CD4-positive, alpha-beta memory T cell (primary cell): ENCODE results near the gene GABPB2. TPM values are rescaled to one million over a fixed set of nuclear protein-coding genes. Genes with fewer than 3 reads are reported as not detected.
A peak's percentile ranks its signal among the peaks of the same experiment; 100 is the strongest.

Source experiments
- CTCF ChIA-PET: fragments of 350-600 bp; sonication (Branson Sonifier 250); formaldehyde crosslinking; loops from one replicate; lab custom pipeline; 2021; ENCODE audit warnings: inconsistent platforms; ENCODE audit not compliant: partially characterized antibody; lab: Charles Lee
- POLR2A ChIA-PET: fragments of 350-600 bp; sonication (Branson Sonifier 250); formaldehyde crosslinking; loops from one replicate; lab custom pipeline; 2021; ENCODE audit not compliant: partially characterized antibody; lab: Charles Lee
- DNase-seq, 5 donors: peaks; one replicate each; pipeline versions ENCODE4 v3.0.0 to v3.0.0-alpha.2; 2020 to 2022; ENCODE audit warnings: mixed read lengths in 1 of 5
- H3K27ac ChIP-seq: one replicate; pipeline ENCODE4 v1.7.0; 2013; ENCODE audit warnings: low read depth, low read length
- H3K27me3 ChIP-seq: 2 replicates; pipeline ENCODE4 v1.7.0; 2013; ENCODE audit warnings: mild to moderate bottlenecking, low read length, moderate library complexity; ENCODE audit not compliant: insufficient read depth
- H3K36me3 ChIP-seq: 2 replicates; pipeline ENCODE4 v1.7.0; 2013; ENCODE audit warnings: mild to moderate bottlenecking, low read length, moderate library complexity; ENCODE audit not compliant: insufficient read depth
- H3K4me1 ChIP-seq: 2 replicates; pipeline ENCODE4 v1.7.0; 2013; ENCODE audit warnings: mild to moderate bottlenecking, low read length, moderate library complexity; ENCODE audit not compliant: insufficient read depth
- H3K4me3 ChIP-seq, 2 donors: one replicate each; pipeline ENCODE4 v1.7.0; 2013; ENCODE audit warnings: low read length in 2 of 2, mild to moderate bottlenecking in 1 of 2
- H3K9me3 ChIP-seq, 2 donors: one replicate each; pipeline ENCODE4 v1.7.0; 2013; ENCODE audit warnings: low read length in 2 of 2, control low read depth in 1 of 2; ENCODE audit not compliant: control insufficient read depth in 1 of 2
- H3K27ac Mint-ChIP-seq, 7 donors: one replicate each; pipeline ENCODE4 v1.8.0; 2020 to 2021; ENCODE audit warnings: mixed read lengths in 7 of 7, mild to moderate bottlenecking in 6 of 7, inconsistent platforms in 3 of 7, moderate library complexity in 3 of 7
- H3K27me3 Mint-ChIP-seq, 2 donors: one replicate each; pipeline ENCODE4 v1.8.0; 2020 to 2021; ENCODE audit warnings: mixed read lengths in 2 of 2
- H3K36me3 Mint-ChIP-seq, 2 donors: one replicate each; pipeline ENCODE4 v1.8.0; 2020 to 2021; ENCODE audit warnings: mixed read lengths in 2 of 2, inconsistent platforms in 1 of 2, mild to moderate bottlenecking in 1 of 2
- H3K4me1 Mint-ChIP-seq, 4 donors: one replicate each; pipeline ENCODE4 v1.8.0; 2020 to 2021; ENCODE audit warnings: mixed read lengths in 4 of 4, mild to moderate bottlenecking in 1 of 4
- H3K4me3 Mint-ChIP-seq, 8 donors: one replicate each; pipeline ENCODE4 v1.8.0; 2020 to 2021; ENCODE audit warnings: mixed read lengths in 8 of 8, mild to moderate bottlenecking in 7 of 8, moderate library complexity in 6 of 8, inconsistent platforms in 3 of 8
- H3K9me3 Mint-ChIP-seq, 8 donors: one replicate each; pipeline ENCODE4 v1.8.0; 2020 to 2021; ENCODE audit warnings: mixed read lengths in 8 of 8, mild to moderate bottlenecking in 5 of 8, inconsistent platforms in 3 of 8, moderate library complexity in 1 of 8
- intact Hi-C: fragments of 100-400 bp; cut with micrococcal nuclease; formaldehyde crosslinking; loops from one replicate; pipeline ENCODE4 v1.15.1; 2023
- polyA plus RNA-seq, 2 donors: library from polyadenylated mRNA; unstranded; fragments of 300-500 nt; fragmentation: Illumina TruSeq; gene quantifications; one replicate each; pipeline ENCODE4 v1.2.3, GENCODE V29; 2021
- total RNA-seq, 2 experiments: library from RNA; stranded (reverse); gene quantifications; one replicate each; pipeline ENCODE4 v1.2.3, GENCODE V29; 2021

The GABPB2 gene
- total and polyA plus RNA-seq, 4 experiments from 2014 or later, result 4.9 to 42.8 (median 25.5) TPM

DNA sequence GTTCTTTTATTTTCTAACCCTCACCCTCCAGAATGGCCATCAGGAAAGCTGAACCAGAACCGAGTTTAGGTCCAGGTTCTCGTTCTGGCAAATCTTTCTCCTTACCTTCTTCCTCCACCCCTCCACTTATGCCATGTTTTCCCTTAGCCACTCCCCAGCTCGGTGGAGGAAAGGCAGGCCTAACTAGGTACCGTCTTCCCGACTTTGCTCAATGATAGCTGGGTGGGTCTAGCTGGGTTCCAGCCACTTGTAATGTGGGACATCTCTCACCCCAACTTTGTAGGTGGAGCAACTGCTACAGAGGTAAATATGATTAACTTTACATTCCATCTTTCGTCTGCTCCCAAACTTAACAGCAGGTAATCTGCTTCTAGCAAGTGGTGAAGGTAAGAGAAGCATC, 33.5 kb upstream of the GABPB2 start:
- peak overlapping the region in 3 of 7 donors; percentile 19 to 72 (median 34) for H3K27ac Mint-ChIP-seq
- no peak overlapping the region for H3K4me3 Mint-ChIP-seq
- H3K9me3 Mint-ChIP-seq, result no peaks in the 10 kb centered on the region
- H3K27ac ChIP-seq, result no peak overlapping the region
- H3K36me3 Mint-ChIP-seq, result peaks cover 22 to 24% of the 10 kb centered on the region in 2 donors
- no peak for DNase-seq
- H3K4me1 ChIP-seq, result no peaks in the 10 kb centered on the region
- H3K27me3 Mint-ChIP-seq, result no peaks in the 10 kb centered on the region
- H3K4me1 Mint-ChIP-seq, result peaks cover 0 to 8% (median 6%) of the 10 kb centered on the region in 4 donors
- CTCF ChIA-PET, result interaction anchor here (0.7 kb wide), 1 partner anchor 10 kb away, joined by 3 read pairs; no protein-coding TSS in a partner anchor
- intact Hi-C loops, result no loop called here
- no peak overlapping the region for H3K4me3 ChIP-seq
- no peaks in the 10 kb centered on the region for H3K27me3 ChIP-seq
- POLR2A ChIA-PET, result interaction anchor here (1.0 to 2.3 kb wide), 5 partner anchors 9 to 22 kb away, joined by 3 to 7 read pairs (median 6); partner anchors contain the start of genes C1orf56 and CDC42SE1
- H3K36me3 ChIP-seq, result peaks cover 14% of the 10 kb centered on the region
- H3K9me3 ChIP-seq, result no peaks in the 10 kb centered on the region

DNA sequence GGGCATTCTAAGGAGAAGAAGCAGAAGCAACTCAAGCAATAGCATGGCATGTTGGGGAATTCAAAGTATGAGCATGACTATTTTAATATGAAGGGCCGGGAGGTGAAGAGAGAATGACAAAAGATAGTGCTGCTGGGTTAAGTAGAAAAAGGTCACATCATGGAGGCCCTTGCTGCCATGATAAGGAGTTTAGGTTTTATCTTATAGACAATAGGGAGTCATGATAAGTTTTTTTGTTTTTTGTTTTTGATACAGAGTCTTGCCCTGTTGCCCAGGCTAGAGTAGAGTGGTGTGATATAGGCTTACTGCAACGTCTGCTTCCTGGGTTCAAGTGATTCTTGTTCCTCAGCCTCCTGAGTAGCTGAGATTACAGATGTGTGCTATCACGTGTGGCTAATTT, 31.0 kb upstream of the GABPB2 start:
- peaks cover 13 to 23% (median 16%) of the 10 kb centered on the region in 4 donors for H3K4me1 Mint-ChIP-seq
- DNase-seq, result no peak
- H3K27ac ChIP-seq, result no peak overlapping the region
- no peaks in the 10 kb centered on the region for H3K9me3 Mint-ChIP-seq
- intact Hi-C loops, result no loop called here
- no peaks in the 10 kb centered on the region for H3K9me3 ChIP-seq
- peak overlapping the region in 1 of 7 donors; percentile 36 for H3K27ac Mint-ChIP-seq
- no peak overlapping the region for H3K4me3 ChIP-seq
- H3K36me3 ChIP-seq, result peaks cover 4% of the 10 kb centered on the region
- H3K36me3 Mint-ChIP-seq, result peaks cover 15% of the 10 kb centered on the region in 2 donors
- H3K27me3 ChIP-seq, result no peaks in the 10 kb centered on the region
- no peaks in the 10 kb centered on the region for H3K27me3 Mint-ChIP-seq
- ChIA-PET POLR2A (interaction anchor here (1.5 to 2.3 kb wide), 2 partner anchors 8 to 10 kb away, joined by 7 to 8 read pairs; partner anchors contain the start of gene C1orf56), CTCF (interaction anchor here (1.5 to 2.7 kb wide), 3 partner anchors 9 to 60 kb away, joined by 3 to 7 read pairs (median 5); no protein-coding TSS in a partner anchor)
- H3K4me3 Mint-ChIP-seq, result no peak overlapping the region
- peaks cover 12% of the 10 kb centered on the region for H3K4me1 ChIP-seq

DNA sequence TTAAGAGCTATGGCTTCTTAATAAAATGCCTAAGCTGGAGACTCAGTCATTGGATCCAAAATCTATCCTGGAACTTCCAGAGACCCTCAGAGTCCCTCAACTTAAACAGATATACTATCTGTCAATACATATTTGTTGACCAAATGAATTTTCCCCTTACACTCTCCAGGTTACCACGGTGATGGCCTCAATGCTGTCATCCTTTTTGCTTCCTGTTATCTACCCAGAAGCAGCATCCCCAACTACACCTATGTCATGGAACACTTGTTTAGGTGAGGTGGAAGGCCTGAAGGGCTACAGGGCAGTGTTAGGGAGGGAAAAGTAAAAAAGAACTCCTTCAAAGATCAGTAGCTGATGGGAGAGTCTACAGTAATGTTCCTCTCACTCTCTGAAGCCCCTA, 27.4 kb upstream of the GABPB2 start:
- ChIA-PET CTCF (interaction anchor here (0.9 to 2.7 kb wide), 6 partner anchors 14 to 111 kb away, joined by 3 to 20 read pairs (median 8); partner anchors contain the start of gene CDC42SE1), POLR2A (interaction anchor here (0.7 to 10.2 kb wide), 5 partner anchors 8 to 464 kb away, joined by 3 to 325 read pairs (median 12); partner anchors contain the start of genes CDC42SE1, MCL1 and MLLT11)
- Mint-ChIP-seq H3K27ac (peak overlapping the region in 5 of 7 donors; percentile 22 to 78 (median 60)), H3K9me3 (no peaks in the 10 kb centered on the region), H3K4me1 (peaks cover 19 to 40% (median 31%) of the 10 kb centered on the region in 4 donors), H3K36me3 (peaks cover 2 to 4% of the 10 kb centered on the region in 2 donors), H3K27me3 (no peaks in the 10 kb centered on the region), H3K4me3 (peak overlapping the region in 2 of 8 donors; percentile 13 to 46)
- peak in 1 of 5 donors; percentile 22 for DNase-seq
- Histone ChIP-seq H3K4me3 (no peak overlapping the region), H3K9me3 (no peaks in the 10 kb centered on the region), H3K27ac (no peak overlapping the region), H3K27me3 (no peaks in the 10 kb centered on the region), H3K36me3 (no peaks in the 10 kb centered on the region), H3K4me1 (peaks cover 24% of the 10 kb centered on the region)
- intact Hi-C loops, result no loop called here

DNA sequence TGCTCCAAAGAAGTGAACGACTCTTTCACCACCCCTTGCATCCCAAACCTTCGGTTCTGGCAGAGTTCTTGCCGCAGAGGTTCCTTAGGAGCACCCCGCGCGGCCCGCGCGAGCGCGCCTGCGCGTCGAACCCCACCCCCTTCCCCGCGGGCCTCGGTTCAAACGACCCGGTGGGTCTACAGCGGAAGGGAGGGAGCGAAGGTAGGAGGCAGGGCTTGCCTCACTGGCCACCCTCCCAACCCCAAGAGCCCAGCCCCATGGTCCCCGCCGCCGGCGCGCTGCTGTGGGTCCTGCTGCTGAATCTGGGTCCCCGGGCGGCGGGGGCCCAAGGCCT, 23.0 kb upstream of the GABPB2 start, which contains the start of gene C1orf56:
C1orf56 (plus strand) TSS at position 161 of the 334 bp plus-strand sequence; CDS start at position 258, 97 bp downstream.
- CTCF ChIA-PET, result interaction anchor here (0.9 to 3.8 kb wide), 9 partner anchors 11 to 108 kb away, joined by 4 to 76 read pairs (median 8); partner anchors contain the start of genes CDC42SE1, MINDY1, MLLT11 and TNFAIP8L2
- intact Hi-C loops, result no loop called here
- Mint-ChIP-seq H3K4me3 (peak within 1 kb of the TSS; percentile 86 to 95 (median 90)), H3K4me1 (peaks cover 37 to 81% (median 62%) of the 10 kb centered on the region in 4 donors), H3K27me3 (no peaks in the 10 kb centered on the region), H3K9me3 (no peaks in the 10 kb centered on the region), H3K27ac (peak within 1 kb of the TSS; percentile 88 to 98 (median 93)), H3K36me3 (peaks cover 20 to 25% of the 10 kb centered on the region in 2 donors)
- peaks cover 38% of the 10 kb centered on the region for H3K4me1 ChIP-seq
- H3K27ac ChIP-seq, result peak within 1 kb of the TSS; percentile 74
- H3K4me3 ChIP-seq, result peak within 1 kb of the TSS; percentile 59 to 74
- H3K36me3 ChIP-seq, result peaks cover 11% of the 10 kb centered on the region
- peak; percentile 42 to 66 (median 53) for DNase-seq
- no peaks in the 10 kb centered on the region for H3K27me3 ChIP-seq
- POLR2A ChIA-PET, result interaction anchor here (0.6 to 16.6 kb wide), 17 partner anchors 8 to 280 kb away, joined by 3 to 325 read pairs (median 6); partner anchors contain the start of genes BNIPL, CDC42SE1, GABPB2 and LYSMD1
- H3K9me3 ChIP-seq, result no peaks in the 10 kb centered on the region

DNA sequence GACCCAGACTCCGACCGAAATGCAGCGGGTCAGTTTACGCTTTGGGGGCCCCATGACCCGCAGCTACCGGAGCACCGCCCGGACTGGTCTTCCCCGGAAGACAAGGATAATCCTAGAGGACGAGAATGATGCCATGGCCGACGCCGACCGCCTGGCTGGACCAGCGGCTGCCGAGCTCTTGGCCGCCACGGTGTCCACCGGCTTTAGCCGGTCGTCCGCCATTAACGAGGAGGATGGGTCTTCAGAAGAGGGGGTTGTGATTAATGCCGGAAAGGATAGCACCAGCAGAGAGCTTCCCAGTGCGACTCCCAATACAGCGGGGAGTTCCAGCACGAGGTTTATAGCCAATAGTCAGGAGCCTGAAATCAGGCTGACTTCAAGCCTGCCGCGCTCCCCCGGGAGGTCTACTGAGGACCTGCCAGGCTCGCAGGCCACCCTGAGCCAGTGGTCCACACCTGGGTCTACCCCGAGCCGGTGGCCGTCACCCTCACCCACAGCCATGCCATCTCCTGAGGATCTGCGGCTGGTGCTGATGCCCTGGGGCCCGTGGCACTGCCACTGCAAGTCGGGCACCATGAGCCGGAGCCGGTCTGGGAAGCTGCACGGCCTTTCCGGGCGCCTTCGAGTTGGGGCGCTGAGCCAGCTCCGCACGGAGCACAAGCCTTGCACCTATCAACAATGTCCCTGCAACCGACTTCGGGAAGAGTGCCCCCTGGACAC, 22.5 kb upstream of the GABPB2 start:
- ChIA-PET CTCF (interaction anchor here (0.5 to 3.8 kb wide), 12 partner anchors 9 to 108 kb away, joined by 3 to 76 read pairs (median 6); partner anchors contain the start of genes CDC42SE1, MINDY1, MLLT11 and TNFAIP8L2), POLR2A (interaction anchor here (0.8 to 16.6 kb wide), 16 partner anchors 9 to 233 kb away, joined by 3 to 325 read pairs (median 6); partner anchors contain the start of genes BNIPL, CDC42SE1, GABPB2 and LYSMD1)
- intact Hi-C loops, result loop anchor here (1.0 to 2.0 kb wide), 4 partner anchors 8 to 39 kb away; partner anchors contain the start of gene PRUNE1
- Histone ChIP-seq H3K4me3 (peak overlapping the region; percentile 59 to 74), H3K4me1 (peaks cover 38% of the 10 kb centered on the region), H3K27ac (peak overlapping the region; percentile 74), H3K27me3 (no peaks in the 10 kb centered on the region), H3K9me3 (no peaks in the 10 kb centered on the region), H3K36me3 (peaks cover 16% of the 10 kb centered on the region)
- DNase-seq, result peak; percentile 59 to 72 (median 64)
- peak overlapping the region; percentile 88 to 98 (median 93) for H3K27ac Mint-ChIP-seq
- H3K9me3 Mint-ChIP-seq, result no peaks in the 10 kb centered on the region
- H3K27me3 Mint-ChIP-seq, result no peaks in the 10 kb centered on the region
- H3K36me3 Mint-ChIP-seq, result peaks cover 22 to 28% of the 10 kb centered on the region in 2 donors
- H3K4me1 Mint-ChIP-seq, result peaks cover 35 to 81% (median 61%) of the 10 kb centered on the region in 4 donors
- peak overlapping the region; percentile 86 to 95 (median 90) for H3K4me3 Mint-ChIP-seq

DNA sequence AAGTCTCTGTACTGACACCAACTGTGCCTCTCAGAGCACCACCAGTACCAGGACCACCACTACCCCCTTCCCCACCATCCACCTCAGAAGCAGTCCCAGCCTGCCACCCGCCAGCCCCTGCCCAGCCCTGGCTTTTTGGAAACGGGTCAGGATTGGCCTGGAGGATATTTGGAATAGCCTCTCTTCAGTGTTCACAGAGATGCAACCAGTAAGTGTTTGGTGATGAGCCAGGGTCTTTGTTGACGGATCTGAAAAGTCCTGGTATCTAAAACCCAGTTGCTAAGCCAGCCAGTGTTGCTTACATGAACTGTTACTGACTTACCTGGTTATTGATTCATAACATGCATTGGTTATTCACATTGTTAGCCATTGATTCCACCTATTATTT, 21.9 kb upstream of the GABPB2 start:
- ChIA-PET POLR2A (interaction anchor here (0.6 to 16.6 kb wide), 13 partner anchors 9 to 117 kb away, joined by 3 to 325 read pairs (median 7); partner anchors contain the start of genes CDC42SE1, GABPB2, LYSMD1 and MINDY1), CTCF (interaction anchor here (0.7 to 3.8 kb wide), 6 partner anchors 9 to 107 kb away, joined by 3 to 76 read pairs (median 12); partner anchors contain the start of genes CDC42SE1, MINDY1, MLLT11 and TNFAIP8L2)
- Histone ChIP-seq H3K4me3 (peak overlapping the region; percentile 59 to 74), H3K27me3 (no peaks in the 10 kb centered on the region), H3K9me3 (no peaks in the 10 kb centered on the region), H3K4me1 (peaks cover 38% of the 10 kb centered on the region), H3K36me3 (peaks cover 22% of the 10 kb centered on the region), H3K27ac (peak overlapping the region; percentile 74)
- H3K9me3 Mint-ChIP-seq, result no peaks in the 10 kb centered on the region
- peaks cover 31 to 81% (median 58%) of the 10 kb centered on the region in 4 donors for H3K4me1 Mint-ChIP-seq
- intact Hi-C loops, result loop anchor here (1.0 to 2.0 kb wide), 4 partner anchors 8 to 40 kb away; partner anchors contain the start of gene PRUNE1
- peaks cover 25 to 34% of the 10 kb centered on the region in 2 donors for H3K36me3 Mint-ChIP-seq
- peak overlapping the region; percentile 86 to 95 (median 90) for H3K4me3 Mint-ChIP-seq
- peak overlapping the region; percentile 88 to 98 (median 93) for H3K27ac Mint-ChIP-seq
- DNase-seq, result no peak
- no peaks in the 10 kb centered on the region for H3K27me3 Mint-ChIP-seq
